Karpas-422 (cell line): ENCODE data around the gene JAKMIP1. TPM values are rescaled to one million over a fixed set of nuclear protein-coding genes. Genes with fewer than 3 reads are reported as not detected.

Source experiments
- DNase-seq: peaks from one replicate; pipeline ENCODE4 v3.0.0-alpha.2; 2015
- H2AFZ ChIP-seq: fragments of 200-600 bp; sonication (generic); 2 replicates; pipeline ENCODE4 v1.6.1; 2014; ENCODE audit warnings: antibody characterized with exemption, low read length, mixed read lengths
- H3K27ac ChIP-seq: fragments of 200-600 bp; sonication (generic); 2 replicates; pipeline ENCODE4 v1.5.1; 2014; ENCODE audit warnings: mild to moderate bottlenecking, low read length, moderate library complexity
- H3K27me3 ChIP-seq: fragments of 200-600 bp; sonication (generic); 2 replicates; pipeline ENCODE4 v1.6.1; 2014; ENCODE audit warnings: low read length, mixed read lengths
- H3K36me3 ChIP-seq: fragments of 200-600 bp; sonication (generic); 2 replicates; pipeline ENCODE4 v1.6.1; 2014; ENCODE audit warnings: low read length, mixed read lengths; ENCODE audit not compliant: insufficient read depth
- H3K4me1 ChIP-seq: fragments of 200-600 bp; sonication (generic); 2 replicates; pipeline ENCODE4 v1.6.1; 2014; ENCODE audit warnings: mild to moderate bottlenecking, low read length, mixed read lengths
- H3K4me2 ChIP-seq: fragments of 200-600 bp; sonication (generic); 2 replicates; pipeline ENCODE4 v1.6.1; 2014; ENCODE audit warnings: low read length, low read depth, mild to moderate bottlenecking; ENCODE audit not compliant: poor library complexity, severe bottlenecking
- H3K4me3 ChIP-seq: fragments of 200-600 bp; sonication (generic); 2 replicates; pipeline ENCODE4 v1.5.1; 2014; ENCODE audit warnings: mild to moderate bottlenecking, antibody characterized with exemption, low read length, mixed read lengths
- H3K79me2 ChIP-seq: fragments of 200-600 bp; sonication (generic); 2 replicates; pipeline ENCODE4 v1.6.1; 2014; ENCODE audit warnings: mild to moderate bottlenecking, low read length, mixed read lengths
- H3K9ac ChIP-seq: fragments of 200-600 bp; sonication (generic); 2 replicates; pipeline ENCODE4 v1.6.0; 2014; ENCODE audit warnings: low read length
- H3K9me2 ChIP-seq: fragments of 200-600 bp; sonication (generic), shearing (Covaris generic); replicated peaks from 2 replicates; pipeline ENCODE4 v1.6.0; 2014; ENCODE audit warnings: mild to moderate bottlenecking, low read length, moderate library complexity; ENCODE audit not compliant: insufficient read depth
- H3K9me3 ChIP-seq: fragments of 300-700, 200-600 bp; sonication (generic); 2 replicates; pipeline ENCODE4 v1.6.1; 2014; ENCODE audit warnings: low read length, mixed read lengths
- H4K20me1 ChIP-seq: fragments of 200-600 bp; sonication (generic); 2 replicates; pipeline ENCODE4 v1.6.1; 2014; ENCODE audit warnings: mild to moderate bottlenecking, antibody characterized with exemption, low read length, low read depth; ENCODE audit not compliant: insufficient read depth
- total RNA-seq: library from RNA; depleted of rRNA; stranded (reverse); fragments of >200 nt; shearing (Covaris generic); gene quantifications from 2 replicates; pipeline ENCODE4 v1.2.3, GENCODE V29; 2014; ENCODE audit warnings: low replicate concordance

JAKMIP1 gene
- total RNA-seq, 1 experiment from 2014 or later, result not detected

GRCh38 chr4:6093671-6094070, 106.7 kb downstream of the JAKMIP1 start:
- no peaks in the 10 kb centered on the region for H3K9me2 ChIP-seq
- H3K27me3 ChIP-seq, result no peaks in the 10 kb centered on the region
- no peak overlapping the region for H2AFZ ChIP-seq
- H3K27ac ChIP-seq, result no peak overlapping the region
- no peak for DNase-seq
- H3K9ac ChIP-seq, result no peak overlapping the region
- H3K4me1 ChIP-seq, result no peaks in the 10 kb centered on the region
- no peaks in the 10 kb centered on the region for H3K9me3 ChIP-seq
- H3K4me3 ChIP-seq, result no peak overlapping the region
- H3K4me2 ChIP-seq, result no peak overlapping the region
- H4K20me1 ChIP-seq, result no peaks in the 10 kb centered on the region
- no peaks in the 10 kb centered on the region for H3K79me2 ChIP-seq
- H3K36me3 ChIP-seq, result no peaks in the 10 kb centered on the region

- DNase-seq, result no peak
- Histone ChIP-seq H3K79me2 (no peaks in the 10 kb centered on the region), H3K4me3 (no peak overlapping the region), H3K4me2 (no peak overlapping the region), H3K4me1 (no peaks in the 10 kb centered on the region), H3K9ac (no peak overlapping the region), H3K27me3 (no peaks in the 10 kb centered on the region), H2AFZ (no peak overlapping the region), H3K9me3 (no peaks in the 10 kb centered on the region), H4K20me1 (no peaks in the 10 kb centered on the region), H3K9me2 (no peaks in the 10 kb centered on the region), H3K27ac (no peak overlapping the region), H3K36me3 (no peaks in the 10 kb centered on the region)
Observed at GRCh38 chr4:6092971-6093370, 107.4 kb downstream of the JAKMIP1 start.

GRCh38 chr4:6092131-6092530, 108.2 kb downstream of the JAKMIP1 start:
- no peaks in the 10 kb centered on the region for H3K79me2 ChIP-seq
- H3K9me2 ChIP-seq, result no peaks in the 10 kb centered on the region
- H3K9me3 ChIP-seq, result no peaks in the 10 kb centered on the region
- H2AFZ ChIP-seq, result no peak overlapping the region
- no peak overlapping the region for H3K9ac ChIP-seq
- no peak overlapping the region for H3K4me2 ChIP-seq
- no peaks in the 10 kb centered on the region for H3K27me3 ChIP-seq
- no peak overlapping the region for H3K27ac ChIP-seq
- H3K4me1 ChIP-seq, result no peaks in the 10 kb centered on the region
- no peaks in the 10 kb centered on the region for H4K20me1 ChIP-seq
- DNase-seq, result no peak
- H3K4me3 ChIP-seq, result no peak overlapping the region
- H3K36me3 ChIP-seq, result no peaks in the 10 kb centered on the region

- H3K4me3 ChIP-seq, result no peak overlapping the region
- H3K9me3 ChIP-seq, result no peaks in the 10 kb centered on the region
- H3K9ac ChIP-seq, result no peak overlapping the region
- H3K27ac ChIP-seq, result no peak overlapping the region
- H3K79me2 ChIP-seq, result no peaks in the 10 kb centered on the region
- H3K4me2 ChIP-seq, result no peak overlapping the region
- H3K27me3 ChIP-seq, result no peaks in the 10 kb centered on the region
- no peaks in the 10 kb centered on the region for H3K9me2 ChIP-seq
- H4K20me1 ChIP-seq, result no peaks in the 10 kb centered on the region
- H2AFZ ChIP-seq, result no peak overlapping the region
- H3K36me3 ChIP-seq, result no peaks in the 10 kb centered on the region
- DNase-seq, result no peak
- no peaks in the 10 kb centered on the region for H3K4me1 ChIP-seq
Observed at GRCh38 chr4:6090931-6091330, 109.4 kb downstream of the JAKMIP1 start.

- Histone ChIP-seq H3K36me3 (no peaks in the 10 kb centered on the region), H3K79me2 (no peaks in the 10 kb centered on the region), H3K9me3 (no peaks in the 10 kb centered on the region), H3K9me2 (no peaks in the 10 kb centered on the region), H3K27me3 (no peaks in the 10 kb centered on the region), H2AFZ (no peak overlapping the region), H4K20me1 (no peaks in the 10 kb centered on the region), H3K9ac (no peak overlapping the region), H3K27ac (no peak overlapping the region), H3K4me3 (no peak overlapping the region), H3K4me1 (no peaks in the 10 kb centered on the region), H3K4me2 (no peak overlapping the region)
- no peak for DNase-seq
Observed at GRCh38 chr4:6088950-6089349, 111.4 kb downstream of the JAKMIP1 start.

- Histone ChIP-seq H3K36me3 (no peaks in the 10 kb centered on the region), H2AFZ (no peak overlapping the region), H3K4me1 (no peaks in the 10 kb centered on the region), H3K4me2 (no peak overlapping the region), H3K79me2 (no peaks in the 10 kb centered on the region), H3K9me3 (no peaks in the 10 kb centered on the region), H3K9ac (no peak overlapping the region), H4K20me1 (no peaks in the 10 kb centered on the region), H3K27ac (no peak overlapping the region), H3K9me2 (no peaks in the 10 kb centered on the region), H3K27me3 (no peaks in the 10 kb centered on the region), H3K4me3 (no peak overlapping the region)
- DNase-seq, result peak; percentile 46
Observed at GRCh38 chr4:6087669-6088341, 112.5 kb downstream of the JAKMIP1 start.

- H3K9me3 ChIP-seq, result no peaks in the 10 kb centered on the region
Observed at GRCh38 chr4:6086846-6087245, 113.5 kb downstream of the JAKMIP1 start.

GRCh38 chr4:6085691-6086628, 114.4 kb downstream of the JAKMIP1 start:
- H3K9ac ChIP-seq, result no peak overlapping the region

More at GRCh38 chr4:6086846-6087245, 113.5 kb downstream of the JAKMIP1 start:
- Histone ChIP-seq H3K4me3 (no peak overlapping the region), H4K20me1 (no peaks in the 10 kb centered on the region), H3K79me2 (no peaks in the 10 kb centered on the region), H3K9me2 (no peaks in the 10 kb centered on the region), H3K27me3 (no peaks in the 10 kb centered on the region), H3K27ac (no peak overlapping the region), H3K9ac (no peak overlapping the region), H3K36me3 (no peaks in the 10 kb centered on the region), H3K4me1 (no peaks in the 10 kb centered on the region), H2AFZ (no peak overlapping the region), H3K4me2 (no peak overlapping the region)
- no peak for DNase-seq

More at GRCh38 chr4:6085691-6086628, 114.4 kb downstream of the JAKMIP1 start:
- no peaks in the 10 kb centered on the region for H3K9me2 ChIP-seq
- H3K4me3 ChIP-seq, result no peak overlapping the region
- no peak overlapping the region for H3K4me2 ChIP-seq
- no peaks in the 10 kb centered on the region for H4K20me1 ChIP-seq
- no peaks in the 10 kb centered on the region for H3K4me1 ChIP-seq
- no peak for DNase-seq
- H2AFZ ChIP-seq, result no peak overlapping the region
- H3K36me3 ChIP-seq, result no peaks in the 10 kb centered on the region
- H3K79me2 ChIP-seq, result no peaks in the 10 kb centered on the region
- no peak overlapping the region for H3K27ac ChIP-seq
- no peaks in the 10 kb centered on the region for H3K9me3 ChIP-seq
- H3K27me3 ChIP-seq, result no peaks in the 10 kb centered on the region
